Testis (tissue), 3 donors: ENCODE results near the gene ZBED2. TPM values are rescaled to one million over a fixed set of nuclear protein-coding genes. Genes with fewer than 3 reads are reported as not detected.

ENCODE experiments used
- DNase-seq: peaks from one replicate; pipeline ENCODE4 v3.0.0-alpha.2; 2019
- H3K27ac ChIP-seq, 2 donors: fragments of 200-600 bp; sonication (generic); one replicate each; pipeline ENCODE4 v1.5.1; 2019
- H3K27me3 ChIP-seq: fragments of 200-600 bp; sonication (generic); one replicate; pipeline ENCODE4 v1.5.1; 2019
- H3K36me3 ChIP-seq: fragments of 200-600 bp; sonication (generic); one replicate; pipeline ENCODE4 v1.5.1; 2017; ENCODE audit warnings: low read depth; ENCODE audit errors: missing control alignments
- H3K4me1 ChIP-seq: fragments of 200-600 bp; sonication (generic); one replicate; pipeline ENCODE4 v1.5.1; 2019
- H3K4me3 ChIP-seq, 2 donors: fragments of 200-600 bp; sonication (generic); one replicate each; pipeline ENCODE4 v1.5.1; 2017 to 2019
- H3K9me3 ChIP-seq: fragments of 200-600 bp; sonication (generic); one replicate; pipeline ENCODE4 v1.5.1; 2017
- CTCF ChIP-seq, 3 experiments: fragments of 450-650 bp in 2 of 3; fragments of 200-600 bp in 1 of 3; sonication (generic) in 1 of 3; IDR thresholded peaks; one replicate each; pipeline ENCODE4 v1.5.1; 2016 to 2019; ENCODE audit warnings: antibody characterized with exemption in 3 of 3, mild to moderate bottlenecking in 2 of 3, moderate library complexity in 1 of 3
- POLR2A ChIP-seq: fragments of 450-650 bp; IDR thresholded peaks from one replicate; pipeline ENCODE4 v1.6.1; 2017; ENCODE audit warnings: antibody characterized with exemption, mild to moderate bottlenecking, moderate library complexity
- WGBS, 2 donors: methylation state at CpG; one replicate each; pipeline ENCODE4 v1.1.5; 2018; 5-methylcytosine and 5-hydroxymethylcytosine counted together
- intact Hi-C: fragments of 100-400 bp; cut with DNase I; formaldehyde crosslinking; loops from one replicate; pipeline ENCODE4 v1.15.1; 2023; ENCODE audit warnings: low total_unique reads
- polyA plus RNA-seq: library from polyadenylated mRNA; stranded (reverse); fragments of 350-450 nt; fragmentation: Illumina TruSeq; extraction: RNeasy Lipid Tissue Mini Kit (QIAGEN cat#74804); gene quantifications from one replicate; pipeline ENCODE4 v1.2.3, GENCODE V29; 2014; ENCODE audit warnings: low read depth, low replicate concordance; ENCODE audit not compliant: insufficient read depth
- total RNA-seq, 2 donors: library from RNA; depleted of rRNA; stranded (reverse); fragments of >200 nt; gene quantifications; one replicate each; pipeline ENCODE4 v1.2.3, GENCODE V29; 2016

ZBED2 gene
- total and polyA plus RNA-seq, 3 donors from 2014 or later = 2.0 TPM; not detected in 2

- Histone ChIP-seq H3K36me3 (no peaks in the 10 kb centered on the region), H3K27ac (no peak overlapping the region), H3K4me3 (no peak overlapping the region), H3K9me3 (no peaks in the 10 kb centered on the region), H3K4me1 (no peaks in the 10 kb centered on the region), H3K27me3 (no peaks in the 10 kb centered on the region)
- no peak for TF ChIP-seq CTCF (IDR thresholded peaks at IDR 0.05)
- TF ChIP-seq POLR2A = no peak
- 60 to 96% methylated on average over 1 to 3 of the region's 3 CpGs for WGBS, 2 donors
- no peak for DNase-seq
- intact Hi-C loops = no loop called here
These were observed 22.3 kb upstream of the ZBED2 start for GRCh38 chr3:111617406-111617805.

GRCh38 chr3:111616417-111617105 is 21.4 kb upstream of the ZBED2 start:
- no peak for TF ChIP-seq POLR2A
- TF ChIP-seq CTCF (IDR thresholded peaks at IDR 0.05) = no peak
- 93 to 98% methylated on average over 6 of the region's 6 CpGs for WGBS, 2 donors
- Histone ChIP-seq H3K27me3 (no peaks in the 10 kb centered on the region), H3K9me3 (no peaks in the 10 kb centered on the region), H3K27ac (no peak overlapping the region), H3K4me3 (no peak overlapping the region), H3K4me1 (no peaks in the 10 kb centered on the region), H3K36me3 (no peaks in the 10 kb centered on the region)
- intact Hi-C loops = no loop called here
- no peak for DNase-seq

GRCh38 chr3:111615880-111616279 is 20.7 kb upstream of the ZBED2 start:
- Histone ChIP-seq H3K27me3 (no peaks in the 10 kb centered on the region), H3K4me1 (no peaks in the 10 kb centered on the region), H3K27ac (no peak overlapping the region), H3K36me3 (no peaks in the 10 kb centered on the region), H3K4me3 (no peak overlapping the region), H3K9me3 (no peaks in the 10 kb centered on the region)
- DNase-seq = no peak
- intact Hi-C loops = no loop called here
- no peak for TF ChIP-seq POLR2A
- no peak for TF ChIP-seq CTCF (IDR thresholded peaks at IDR 0.05)
- 75 to 83% methylated on average over 3 of the region's 3 CpGs for WGBS, 2 donors

- DNase-seq = no peak
- no peaks in the 10 kb centered on the region for H3K9me3 ChIP-seq
- no peak overlapping the region for H3K27ac ChIP-seq
- no peak overlapping the region for H3K4me3 ChIP-seq
- TF ChIP-seq CTCF (IDR thresholded peaks at IDR 0.05) = no peak
- no peak for TF ChIP-seq POLR2A
- WGBS, 2 donors = 73 to 83% methylated on average over 1 of the region's 1 CpG
- no peaks in the 10 kb centered on the region for H3K27me3 ChIP-seq
- H3K36me3 ChIP-seq = no peaks in the 10 kb centered on the region
- intact Hi-C loops = no loop called here
- no peaks in the 10 kb centered on the region for H3K4me1 ChIP-seq
These were observed 18.1 kb upstream of the ZBED2 start for GRCh38 chr3:111613294-111613693.

- no peak overlapping the region for H3K27ac ChIP-seq
- no peak for DNase-seq
- WGBS, 2 donors = 74 to 75% methylated on average over 8 of the region's 8 CpGs
These were observed 15.5 kb upstream of the ZBED2 start for GRCh38 chr3:111610612-111611054.

More at GRCh38 chr3:111610612-111611054, 15.5 kb upstream of the ZBED2 start:
- Histone ChIP-seq H3K4me3 (no peak overlapping the region), H3K9me3 (no peaks in the 10 kb centered on the region), H3K4me1 (no peaks in the 10 kb centered on the region), H3K36me3 (no peaks in the 10 kb centered on the region), H3K27me3 (no peaks in the 10 kb centered on the region)
- intact Hi-C loops = no loop called here
- no peak for TF ChIP-seq CTCF (IDR thresholded peaks at IDR 0.05)
